GM19239 (cell line): ENCODE data around the gene STAMBPL1.
A peak's percentile ranks its signal among the peaks of the same experiment; 100 is the strongest.

Experiments used
- DNase-seq: peaks from one replicate; pipeline ENCODE4 v3.0.0; 2011; ENCODE audit warnings: low spot score; ENCODE audit not compliant: insufficient read length
- FAIRE-seq: peaks from 2 replicates; lab custom pipeline; 2011; peaks lifted over from hg19 to GRCh38; lab: Jason Lieb, UNC

Gene STAMBPL1

GRCh38 chr10:88889559-88890337, 9.7 kb downstream of the STAMBPL1 start:
- FAIRE-seq (peak; percentile 93), DNase-seq (no peak)

GRCh38 chr10:88890681-88891381, 10.8 kb downstream of the STAMBPL1 start:
- DNase-seq (no peak), FAIRE-seq (peak; percentile 54)

- FAIRE-seq: peak; percentile 35
- no peak for DNase-seq
Observed at GRCh38 chr10:88892222-88892967, 12.3 kb downstream of the STAMBPL1 start.

- FAIRE-seq: no peak
- no peak for DNase-seq
Observed at GRCh38 chr10:88893611-88894010, 13.6 kb downstream of the STAMBPL1 start.

- DNase-seq: no peak
- FAIRE-seq: peak; percentile 87
Observed at GRCh38 chr10:88895250-88895649, 15.2 kb downstream of the STAMBPL1 start.

GRCh38 chr10:88896372-88896993, 16.4 kb downstream of the STAMBPL1 start:
- FAIRE-seq (peak; percentile 14), DNase-seq (no peak)

- DNase-seq (no peak), FAIRE-seq (peak; percentile 85)
Observed at GRCh38 chr10:88896994-88897853, 17.2 kb downstream of the STAMBPL1 start.

- DNase-seq: no peak
- FAIRE-seq: peak; percentile 97
Observed at GRCh38 chr10:88898727-88899126, 18.7 kb downstream of the STAMBPL1 start.

- peak; percentile 68 for FAIRE-seq
- no peak for DNase-seq
Observed at GRCh38 chr10:88899886-88900285, 19.8 kb downstream of the STAMBPL1 start.

GRCh38 chr10:88901206-88901983, 21.4 kb downstream of the STAMBPL1 start:
- DNase-seq: no peak
- no peak for FAIRE-seq

GRCh38 chr10:88901984-88902789, 22.1 kb downstream of the STAMBPL1 start:
- DNase-seq: no peak
- peak; percentile 96 for FAIRE-seq

GRCh38 chr10:88903715-88904114, 23.7 kb downstream of the STAMBPL1 start:
- FAIRE-seq (no peak), DNase-seq (no peak)

- FAIRE-seq: peak; percentile 31
- DNase-seq: no peak
Observed at GRCh38 chr10:88906921-88907320, 26.9 kb downstream of the STAMBPL1 start.

- FAIRE-seq (peak; percentile 4), DNase-seq (no peak)
Observed at GRCh38 chr10:88908194-88908593, 28.1 kb downstream of the STAMBPL1 start.

- DNase-seq (no peak), FAIRE-seq (no peak)
Observed at GRCh38 chr10:88911116-88911515, 31.1 kb downstream of the STAMBPL1 start.

GRCh38 chr10:88911851-88912250, 31.8 kb downstream of the STAMBPL1 start:
- DNase-seq: no peak
- FAIRE-seq: no peak

GRCh38 chr10:88913127-88913526, 33.1 kb downstream of the STAMBPL1 start:
- FAIRE-seq: no peak
- no peak for DNase-seq

- DNase-seq: no peak
Observed at GRCh38 chr10:88913788-88914187, 33.7 kb downstream of the STAMBPL1 start.

More at GRCh38 chr10:88913788-88914187, 33.7 kb downstream of the STAMBPL1 start:
- peak; percentile 26 for FAIRE-seq
